GM12874 (cell line): ENCODE results near the gene PERM1.

Source experiments
- TF ChIP-seq, protein P1 (sequence below): IDR thresholded peaks from 2 replicates; pipeline ENCODE4 v1.5.1; 2011; ENCODE audit warnings: low read depth, mild to moderate bottlenecking, control low read depth, low read length, moderate library complexity; ENCODE audit not compliant: insufficient read depth

PERM1 gene

DNA sequence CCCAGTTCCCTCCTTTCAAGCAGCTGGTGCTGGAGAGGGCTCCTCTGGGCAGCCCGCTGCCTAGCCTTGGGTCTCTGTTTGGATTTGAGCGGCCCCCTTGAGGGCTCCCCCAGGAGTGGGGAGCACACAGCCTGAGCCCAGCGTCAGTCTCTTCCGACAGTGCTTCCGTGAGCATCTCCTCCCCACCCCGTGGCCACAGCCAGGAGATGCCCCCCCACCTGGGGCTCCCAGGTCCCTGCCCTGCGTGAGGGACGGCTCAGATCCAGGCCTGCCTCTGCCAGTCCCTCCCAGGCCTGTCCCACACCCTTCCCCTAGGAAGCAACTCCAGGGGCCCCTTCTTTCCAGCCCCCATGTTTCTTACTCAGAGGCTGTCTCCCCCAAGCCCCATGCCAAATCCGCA is 54.7 kb downstream of the PERM1 start:
- TF ChIP-seq, protein P1, sequence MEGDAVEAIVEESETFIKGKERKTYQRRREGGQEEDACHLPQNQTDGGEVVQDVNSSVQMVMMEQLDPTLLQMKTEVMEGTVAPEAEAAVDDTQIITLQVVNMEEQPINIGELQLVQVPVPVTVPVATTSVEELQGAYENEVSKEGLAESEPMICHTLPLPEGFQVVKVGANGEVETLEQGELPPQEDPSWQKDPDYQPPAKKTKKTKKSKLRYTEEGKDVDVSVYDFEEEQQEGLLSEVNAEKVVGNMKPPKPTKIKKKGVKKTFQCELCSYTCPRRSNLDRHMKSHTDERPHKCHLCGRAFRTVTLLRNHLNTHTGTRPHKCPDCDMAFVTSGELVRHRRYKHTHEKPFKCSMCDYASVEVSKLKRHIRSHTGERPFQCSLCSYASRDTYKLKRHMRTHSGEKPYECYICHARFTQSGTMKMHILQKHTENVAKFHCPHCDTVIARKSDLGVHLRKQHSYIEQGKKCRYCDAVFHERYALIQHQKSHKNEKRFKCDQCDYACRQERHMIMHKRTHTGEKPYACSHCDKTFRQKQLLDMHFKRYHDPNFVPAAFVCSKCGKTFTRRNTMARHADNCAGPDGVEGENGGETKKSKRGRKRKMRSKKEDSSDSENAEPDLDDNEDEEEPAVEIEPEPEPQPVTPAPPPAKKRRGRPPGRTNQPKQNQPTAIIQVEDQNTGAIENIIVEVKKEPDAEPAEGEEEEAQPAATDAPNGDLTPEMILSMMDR = no peak

- TF ChIP-seq, protein P1 = no peak
Measured at GRCh38 chr1:925561-926421, 56.1 kb downstream of the PERM1 start.
